H1 (cell line): ENCODE results near the gene IVL. TPM values are rescaled to one million over a fixed set of nuclear protein-coding genes. Genes with fewer than 3 reads are reported as not detected.

Experiments used
- BCL11A ChIP-seq, 2 experiments: IDR thresholded peaks; one replicate each; pipeline ENCODE4 v1.6.1; 2011; ENCODE audit warnings: low read depth in 2 of 2, low read length in 2 of 2, mild to moderate bottlenecking in 2 of 2
- CHD2 ChIP-seq: IDR thresholded peaks from 2 replicates; pipeline ENCODE4 v1.6.1; 2012; ENCODE audit warnings: low read length, improper control_type of control experiment
- HDAC6 ChIP-seq: IDR thresholded peaks from one replicate; pipeline ENCODE4 v1.7.1; 2012; ENCODE audit warnings: low read depth, mild to moderate bottlenecking, inconsistent platforms, low read length, moderate library complexity
- ZNF274 ChIP-seq: IDR thresholded peaks from 2 replicates; pipeline ENCODE4 v1.7.0; 2012; ENCODE audit warnings: low read length, borderline replicate concordance; ENCODE audit errors: extremely low read depth
- polyA plus RNA-seq, 7 experiments: library from polyadenylated mRNA; depleted of rRNA in 3 of 7; stranded (reverse) in 5 of 7; unstranded in 2 of 7; fragments of >200 nt in 5 of 7; fragments of 200-250 nt in 2 of 7; gene quantifications; 1 replicate in 5 of 7; 2 replicates in 1 of 7; 4 replicates in 1 of 7; pipeline versions ENCODE4 v1.2.1 to v1.2.3, GENCODE V29; 2011 to 2013; ENCODE audit warnings: missing spikeins in 2 of 7, mixed read lengths in 2 of 7
- total RNA-seq: library from RNA; stranded (reverse); fragmentation: NEBNext Ultra II Directional; extraction: Animal tissue kit (Norgen Biotek cat#: 25700); gene quantifications from 2 replicates; pipeline ENCODE4 v1.2.1, GENCODE V29; 2021

Gene IVL
- total and polyA plus RNA-seq, 2 of the 8 experiments (the other 6 are each of a cell fraction or from before 2014, with no cell fraction given): not detected

- TF ChIP-seq BCL11A (IDR thresholded peaks at IDR 0.05; ENCODE audit: low read depth in 2 of 2, low read length in 2 of 2): no peak
- no peak for TF ChIP-seq HDAC6
- no peak for TF ChIP-seq ZNF274
- no peak for TF ChIP-seq CHD2
Observed at GRCh38 chr1:152884085-152884484, 24.3 kb upstream of the IVL start (continued).
